Gastroesophageal sphincter (tissue), 4 donors: ENCODE measurements around the gene SRP14. TPM values are rescaled to one million over a fixed set of nuclear protein-coding genes. Genes with fewer than 3 reads are reported as not detected.

Experiments used
- ATAC-seq: fragments of 150-250 bp; one replicate; pipeline ENCODE4 v1.9.1; 2016; ENCODE audit warnings: mild to moderate bottlenecking, moderate library complexity
- H3K27ac ChIP-seq, 4 donors: fragments of 200-600 bp; sonication (generic) in 3 of 4; 1 replicate in 3 of 4; 2 replicates in 1 of 4; pipeline ENCODE4 v1.5.1; 2016 to 2019
- H3K27me3 ChIP-seq: fragments of 200-600 bp; sonication (generic); one replicate; pipeline ENCODE4 v1.5.1; 2019
- H3K36me3 ChIP-seq, 2 donors: fragments of 200-600 bp; sonication (generic); one replicate each; pipeline ENCODE4 v1.5.1; 2019; ENCODE audit warnings: control low read depth in 1 of 2
- H3K4me1 ChIP-seq, 3 donors: fragments of 200-600 bp; sonication (generic); 1 replicate in 2 of 3; 2 replicates in 1 of 3; pipeline ENCODE4 v1.5.1; 2016 to 2019; ENCODE audit warnings: control low read depth in 2 of 3
- H3K4me3 ChIP-seq, 2 donors: fragments of 200-600 bp; sonication (generic); one replicate each; pipeline ENCODE4 v1.5.1; 2019; ENCODE audit warnings: mild to moderate bottlenecking in 1 of 2, moderate library complexity in 1 of 2
- H3K9me3 ChIP-seq, 3 donors: fragments of 200-600 bp; sonication (generic); one replicate each; pipeline ENCODE4 v1.5.1; 2017 to 2019; ENCODE audit warnings: control low read depth in 2 of 3
- CTCF ChIP-seq, 4 experiments: fragments of 200-600 bp in 2 of 4; fragments of 450-650 bp in 2 of 4; sonication (generic) in 1 of 4; IDR thresholded peaks; one replicate each; pipeline ENCODE4 v1.5.1; 2017 to 2019; ENCODE audit warnings: antibody characterized with exemption in 4 of 4, mild to moderate bottlenecking in 2 of 4, moderate library complexity in 2 of 4
- EP300 ChIP-seq: sonication (generic); formaldehyde crosslinking; IDR thresholded peaks from one replicate; pipeline ENCODE4 v1.6.1; 2017; ENCODE audit warnings: antibody characterized with exemption, mild to moderate bottlenecking
- POLR2A ChIP-seq, 2 donors: fragments of 450-650 bp; IDR thresholded peaks; one replicate each; pipeline ENCODE4 v1.6.1; 2017; ENCODE audit warnings: antibody characterized with exemption in 2 of 2, mild to moderate bottlenecking in 2 of 2, moderate library complexity in 1 of 2
- POLR2AphosphoS5 ChIP-seq: sonication (generic); formaldehyde crosslinking; IDR thresholded peaks from one replicate; pipeline ENCODE4 v1.6.1; 2017; ENCODE audit warnings: antibody characterized with exemption
- WGBS, 2 donors: methylation state at CpG; one replicate each; pipeline ENCODE4 v1.1.5; 2018; ENCODE audit warnings: low coverage in 1 of 2; 5-methylcytosine and 5-hydroxymethylcytosine counted together
- total RNA-seq, 4 donors: library from RNA; depleted of rRNA; stranded (reverse); fragments of >200 nt; gene quantifications; one replicate each; pipeline ENCODE4 v1.1.0, GENCODE V29; 2016

The SRP14 gene
- total RNA-seq, 4 donors from 2014 or later: 290 to 425 (median 324) TPM

- 59 to 100% methylated on average over 1 to 7 of the region's 12 CpGs for WGBS, 2 donors
- peaks cover 0 to 44% (median 11%) of the 10 kb centered on the region in 3 donors for H3K4me1 ChIP-seq
Measured at GRCh38 chr15:40050788-40051470, 11.9 kb upstream of the SRP14 start.

GRCh38 chr15:40048926-40049475, 10.0 kb upstream of the SRP14 start:
- H3K36me3 ChIP-seq: peaks cover 0 to 2% of the 10 kb centered on the region in 2 donors
- WGBS, 2 donors: 89% methylated on average over 3 of the region's 3 CpGs; no CpG with 5 or more reads in 1 of the 2 donors
- H3K27me3 ChIP-seq: no peaks in the 10 kb centered on the region
- no peak for ATAC-seq
- TF ChIP-seq POLR2AphosphoS5: no peak
- no peak for TF ChIP-seq CTCF (IDR thresholded peaks at IDR 0.05)
- TF ChIP-seq EP300: no peak
- no peak for TF ChIP-seq POLR2A (IDR thresholded peaks at IDR 0.05)
- no peak overlapping the region for H3K27ac ChIP-seq
- H3K9me3 ChIP-seq: no peaks in the 10 kb centered on the region
- no peak overlapping the region for H3K4me3 ChIP-seq
- H3K4me1 ChIP-seq: peaks cover 0 to 50% (median 22%) of the 10 kb centered on the region in 3 donors

More at GRCh38 chr15:40050788-40051470, 11.9 kb upstream of the SRP14 start:
- Histone ChIP-seq H3K4me3 (no peak overlapping the region), H3K27me3 (no peaks in the 10 kb centered on the region), H3K9me3 (no peaks in the 10 kb centered on the region), H3K27ac (no peak overlapping the region), H3K36me3 (peaks cover 0 to 7% of the 10 kb centered on the region in 2 donors)
- TF ChIP-seq EP300 (no peak), POLR2A (IDR thresholded peaks at IDR 0.05) (no peak), CTCF (IDR thresholded peaks at IDR 0.05) (no peak), POLR2AphosphoS5 (no peak)
- no peak for ATAC-seq

GRCh38 chr15:40048211-40048792, 9.3 kb upstream of the SRP14 start:
- Histone ChIP-seq H3K27me3 (no peaks in the 10 kb centered on the region), H3K4me1 (peaks cover 0 to 50% (median 22%) of the 10 kb centered on the region in 3 donors), H3K9me3 (no peaks in the 10 kb centered on the region), H3K4me3 (no peak overlapping the region), H3K27ac (peak overlapping the region in 2 of 4 donors; percentile 36 to 60), H3K36me3 (no peaks in the 10 kb centered on the region)
- no peak for TF ChIP-seq EP300
- TF ChIP-seq CTCF (IDR thresholded peaks at IDR 0.05): no peak
- no peak for TF ChIP-seq POLR2AphosphoS5
- no peak for TF ChIP-seq POLR2A (IDR thresholded peaks at IDR 0.05)
- no peak for ATAC-seq
- WGBS, 2 donors: 49 to 65% methylated on average over 3 to 6 of the region's 10 CpGs

- Histone ChIP-seq H3K4me1 (peaks cover 0 to 50% (median 22%) of the 10 kb centered on the region in 3 donors), H3K27ac (peak overlapping the region in 3 of 4 donors; percentile 36 to 63 (median 60))
- 20 to 70% methylated on average over 1 to 3 of the region's 15 CpGs for WGBS, 2 donors
Measured at GRCh38 chr15:40047415-40048210, 8.6 kb upstream of the SRP14 start.

More at GRCh38 chr15:40047415-40048210, 8.6 kb upstream of the SRP14 start:
- no peaks in the 10 kb centered on the region for H3K9me3 ChIP-seq
- peak; percentile 30 for TF ChIP-seq POLR2AphosphoS5
- TF ChIP-seq POLR2A (IDR thresholded peaks at IDR 0.05): no peak
- no peaks in the 10 kb centered on the region for H3K36me3 ChIP-seq
- ATAC-seq: peak; percentile 43
- no peak overlapping the region for H3K4me3 ChIP-seq
- no peaks in the 10 kb centered on the region for H3K27me3 ChIP-seq
